DMS79 treated with DMSO at 0.1 percent for 48 hours (cell line): ENCODE data around the gene CD55.
A peak's percentile ranks its signal among the peaks of the same experiment; 100 is the strongest.

ENCODE experiments used
- DNase-seq: peaks from one replicate; lab custom pipeline; 2025; lab: John Stamatoyannopoulos, UW

CD55 gene

DNA sequence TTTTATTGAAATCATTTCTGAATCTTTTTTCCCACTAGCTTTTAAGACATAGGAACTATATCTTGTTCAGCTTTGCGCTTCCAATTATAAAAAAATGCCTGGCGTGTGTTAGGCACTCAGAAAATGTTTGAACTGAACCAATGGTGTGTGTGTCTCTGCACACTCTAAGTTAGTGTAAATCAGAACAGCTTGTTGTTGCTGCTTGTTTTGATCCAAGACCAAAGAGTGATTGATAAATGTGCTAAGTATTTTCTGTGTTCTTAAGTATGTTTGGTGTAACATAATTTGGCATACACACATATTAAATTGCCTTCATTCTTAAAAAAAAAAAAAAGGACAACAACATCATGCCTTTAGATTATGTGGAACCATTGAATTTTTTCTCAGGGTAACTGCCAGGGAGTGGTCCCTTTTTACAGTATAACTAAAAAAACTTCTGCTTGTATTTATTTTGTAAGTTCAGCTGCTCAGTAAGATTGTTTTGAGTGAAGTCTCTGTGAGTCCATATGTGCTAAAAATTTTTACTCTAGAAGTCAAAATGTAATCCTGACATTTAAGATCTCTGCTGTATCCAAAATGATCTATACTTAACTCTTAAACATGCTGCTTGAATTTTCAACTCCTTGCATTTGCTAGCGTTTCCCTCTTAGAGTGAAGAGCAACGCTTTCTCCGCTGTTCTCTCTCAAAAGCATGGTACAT is 8.7 kb downstream of the CD55 start:
- DNase-seq = no peak

- DNase-seq = no peak
Observed at GRCh38 chr1:207331354-207332313, 10.2 kb downstream of the CD55 start.

- no peak for DNase-seq
Observed at GRCh38 chr1:207333009-207333600, 11.6 kb downstream of the CD55 start.

GRCh38 chr1:207333620-207334019 is 12.1 kb downstream of the CD55 start:
- DNase-seq = no peak

DNA sequence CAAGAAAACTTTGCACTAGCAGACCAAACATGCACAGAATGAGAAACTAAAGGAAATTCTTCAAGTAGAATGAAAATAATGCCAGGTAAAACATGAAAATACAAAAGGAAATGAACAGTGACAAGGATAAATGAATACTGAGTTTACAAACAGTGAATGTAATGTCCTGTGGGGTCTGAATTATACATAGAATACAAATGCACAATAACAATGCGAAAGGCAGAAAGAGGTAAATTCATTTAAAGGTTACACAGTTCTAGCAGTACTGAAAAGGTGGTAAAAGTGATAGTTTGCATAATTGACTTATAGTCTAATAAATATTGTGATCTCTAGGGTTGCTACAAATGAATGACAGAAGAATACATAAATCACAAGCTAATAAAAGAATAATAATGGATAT is 12.9 kb downstream of the CD55 start:
- no peak for DNase-seq

GRCh38 chr1:207335138-207335537 is 13.7 kb downstream of the CD55 start:
- no peak for DNase-seq

GRCh38 chr1:207335695-207336363 is 14.4 kb downstream of the CD55 start:
- no peak for DNase-seq

- DNase-seq = peak; percentile 46
Observed at GRCh38 chr1:207336559-207337467, 15.3 kb downstream of the CD55 start.

GRCh38 chr1:207342332-207342731 is 20.9 kb downstream of the CD55 start:
- DNase-seq = no peak

DNA sequence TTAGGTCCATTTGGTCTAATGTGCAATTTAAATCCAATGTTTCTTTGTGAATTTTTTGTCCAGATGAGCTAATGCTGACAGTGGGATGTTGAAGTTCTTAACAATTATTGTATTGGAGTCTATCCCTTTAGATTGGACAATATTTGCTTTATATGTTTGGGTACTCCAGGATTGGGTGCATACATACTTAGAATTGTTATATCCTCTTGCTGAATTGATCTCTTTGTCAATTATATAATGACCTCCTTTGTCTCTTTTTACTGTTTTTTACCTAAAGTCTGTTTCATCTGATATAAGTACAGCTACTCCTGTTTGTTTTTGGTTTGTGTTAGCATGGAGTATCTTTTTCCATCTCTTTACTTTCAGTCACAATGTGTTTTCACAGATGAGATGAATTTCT is 22.2 kb downstream of the CD55 start:
- no peak for DNase-seq

- no peak for DNase-seq
Observed at GRCh38 chr1:207344221-207344620, 22.7 kb downstream of the CD55 start.

GRCh38 chr1:207345644-207346477 is 24.4 kb downstream of the CD55 start:
- DNase-seq = no peak

GRCh38 chr1:207346513-207346912 is 25.0 kb downstream of the CD55 start:
- DNase-seq = no peak

DNA sequence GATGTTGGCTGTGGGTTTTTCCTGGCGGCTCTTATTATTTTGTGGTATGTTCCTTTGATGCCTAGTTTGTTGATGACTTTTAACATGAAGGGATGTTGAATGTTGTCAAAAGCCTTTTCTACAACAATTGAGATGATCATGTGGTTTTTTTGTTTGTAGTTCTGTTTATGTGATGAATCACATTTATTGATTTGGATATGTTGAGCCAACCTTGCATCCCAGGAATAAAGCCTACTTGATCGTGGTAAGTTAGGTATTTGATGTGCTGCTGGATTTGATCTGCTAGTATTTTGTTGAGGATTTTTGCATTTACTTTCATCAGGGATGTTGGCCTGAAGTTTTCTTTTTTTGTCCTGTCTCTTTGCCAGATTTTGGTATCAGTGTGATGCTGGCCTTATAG is 28.5 kb downstream of the CD55 start:
- no peak for DNase-seq

DNA sequence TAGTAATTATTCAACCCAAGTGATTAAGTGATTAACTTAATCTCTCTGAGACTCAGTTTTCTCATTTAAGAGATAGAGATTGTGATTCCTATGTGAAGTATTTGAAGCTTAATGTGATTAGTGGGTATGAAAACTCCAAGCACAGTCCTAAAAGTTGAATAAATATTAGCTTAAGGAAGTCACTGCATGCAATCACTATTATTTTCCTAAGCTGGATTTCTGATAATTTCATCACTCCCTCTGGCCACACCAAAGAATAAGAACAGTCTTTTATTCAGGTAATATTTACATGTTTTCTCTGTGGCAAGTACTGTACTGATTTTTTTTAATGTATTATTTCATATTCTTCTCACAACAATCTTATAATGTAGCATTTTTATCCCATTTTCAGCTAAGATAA is 31.1 kb downstream of the CD55 start:
- DNase-seq = no peak

DNA sequence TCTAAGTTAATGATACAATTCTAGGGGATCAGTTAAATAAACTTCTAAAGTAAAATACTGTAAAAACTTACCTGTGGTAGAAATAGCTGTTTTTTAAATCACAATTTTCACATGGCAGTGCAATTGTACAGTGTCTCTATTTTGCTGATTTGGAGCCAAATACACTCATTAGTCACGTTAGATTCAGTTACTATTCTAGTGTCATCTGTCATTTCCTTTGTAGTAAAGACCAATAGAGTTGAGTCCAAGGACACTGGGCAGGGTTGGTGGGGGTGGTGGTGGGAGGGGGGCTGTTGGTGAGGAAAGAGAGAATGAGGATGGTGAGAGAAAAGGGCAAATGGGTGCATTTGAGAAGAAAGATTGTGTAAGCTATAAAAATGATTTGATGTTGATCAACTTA is 33.6 kb downstream of the CD55 start:
- no peak for DNase-seq

- no peak for DNase-seq
Observed at GRCh38 chr1:207355513-207356295, 34.2 kb downstream of the CD55 start.

- DNase-seq = no peak
Observed at GRCh38 chr1:207361029-207361428, 39.6 kb downstream of the CD55 start.

GRCh38 chr1:207361889-207362288 is 40.4 kb downstream of the CD55 start:
- no peak for DNase-seq
